Measurements from ENCODE around the gene PPP1R26. TPM values are rescaled to one million over a fixed set of nuclear protein-coding genes. Genes with fewer than 3 reads are reported as not detected.

The PPP1R26 gene
- polyA plus RNA-seq, 3 donors = 0.56 to 4.7 (median 0.60) TPM

DNA sequence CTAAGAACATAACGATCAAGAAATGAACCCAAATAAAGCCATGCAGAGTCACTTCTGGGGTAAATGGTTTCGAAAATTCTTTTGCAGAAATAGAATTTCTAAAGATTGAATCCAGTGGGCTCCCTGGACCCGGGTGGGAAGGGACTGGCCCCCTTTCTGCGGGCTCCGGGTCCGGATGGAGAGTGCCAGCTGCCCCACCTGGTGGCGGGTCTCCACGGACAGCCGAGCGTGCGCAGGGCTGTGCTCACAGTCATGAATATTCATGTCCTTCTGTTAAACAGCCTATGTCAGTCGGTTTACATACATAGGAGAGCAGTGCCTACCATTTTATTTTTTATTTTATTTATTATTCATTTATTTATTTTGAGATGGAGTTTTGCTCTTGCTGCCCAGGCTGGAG is 4.7 kb upstream of the PPP1R26 start:
- Histone ChIP-seq H3K27me3 (ENCODE audit: control insufficient read depth in 2 of 2, insufficient read depth in 2 of 2, low read length in 2 of 2) (peaks cover 0 to 11% of the 10 kb centered on the region in 2 donors), H4K20me1 (ENCODE audit: insufficient read depth, low read length) (no peaks in the 10 kb centered on the region), H3K27ac (ENCODE audit: low read depth in 1 of 2, low read length in 2 of 2) (no peak overlapping the region), H2AFZ (ENCODE audit: insufficient read depth, low read depth, low read length, poor library complexity, severe bottlenecking) (no peak overlapping the region), H3K9me3 (replicated peaks in 1 of 2; ENCODE audit: control insufficient read depth in 1 of 2, insufficient read depth in 1 of 2, low read length in 2 of 2) (no peaks in the 10 kb centered on the region), H3K9ac (ENCODE audit: insufficient read depth, low read length, poor library complexity, severe bottlenecking) (no peak overlapping the region), H3K4me1 (ENCODE audit: control insufficient read depth in 1 of 2, insufficient read depth in 2 of 2, low read length in 2 of 2) (no peaks in the 10 kb centered on the region), H3K4me2 (replicated peaks; ENCODE audit: extremely low read depth, low read length, poor library complexity, severe bottlenecking) (no peak overlapping the region), H3K4me3 (replicated peaks in 1 of 3; ENCODE audit: low read depth in 2 of 3, low read length in 3 of 3) (no peak overlapping the region), H3K79me2 (ENCODE audit: insufficient read depth, low read length) (no peaks in the 10 kb centered on the region), H3K36me3 (replicated peaks in 1 of 2; ENCODE audit: control insufficient read depth in 1 of 2, insufficient read depth in 2 of 2, low read length in 2 of 2) (no peaks in the 10 kb centered on the region)
- no peaks in the 10 kb centered on the region for H3K36me3 Mint-ChIP-seq
- H3K27me3 Mint-ChIP-seq (ENCODE audit: low read depth in 3 of 3) = peaks cover 14 to 22% (median 19%) of the 10 kb centered on the region in 3 donors
- intact Hi-C loops (cut with micrococcal nuclease) = no loop called here
- TF ChIP-seq, protein P1, sequence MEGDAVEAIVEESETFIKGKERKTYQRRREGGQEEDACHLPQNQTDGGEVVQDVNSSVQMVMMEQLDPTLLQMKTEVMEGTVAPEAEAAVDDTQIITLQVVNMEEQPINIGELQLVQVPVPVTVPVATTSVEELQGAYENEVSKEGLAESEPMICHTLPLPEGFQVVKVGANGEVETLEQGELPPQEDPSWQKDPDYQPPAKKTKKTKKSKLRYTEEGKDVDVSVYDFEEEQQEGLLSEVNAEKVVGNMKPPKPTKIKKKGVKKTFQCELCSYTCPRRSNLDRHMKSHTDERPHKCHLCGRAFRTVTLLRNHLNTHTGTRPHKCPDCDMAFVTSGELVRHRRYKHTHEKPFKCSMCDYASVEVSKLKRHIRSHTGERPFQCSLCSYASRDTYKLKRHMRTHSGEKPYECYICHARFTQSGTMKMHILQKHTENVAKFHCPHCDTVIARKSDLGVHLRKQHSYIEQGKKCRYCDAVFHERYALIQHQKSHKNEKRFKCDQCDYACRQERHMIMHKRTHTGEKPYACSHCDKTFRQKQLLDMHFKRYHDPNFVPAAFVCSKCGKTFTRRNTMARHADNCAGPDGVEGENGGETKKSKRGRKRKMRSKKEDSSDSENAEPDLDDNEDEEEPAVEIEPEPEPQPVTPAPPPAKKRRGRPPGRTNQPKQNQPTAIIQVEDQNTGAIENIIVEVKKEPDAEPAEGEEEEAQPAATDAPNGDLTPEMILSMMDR (IDR thresholded peaks at IDR 0.05) = no peak
- WGBS (ENCODE audit: insufficient coverage) = 8% methylated on average over 7 of the region's 12 CpGs
- H3K27ac Mint-ChIP-seq = no peak overlapping the region
- no peak overlapping the region for H3K4me3 Mint-ChIP-seq
- peak in 1 of 3 donors; percentile 5 for DNase-seq
- H3K9me3 Mint-ChIP-seq = no peaks in the 10 kb centered on the region
- H3K4me1 Mint-ChIP-seq = peaks cover 4% of the 10 kb centered on the region

DNA sequence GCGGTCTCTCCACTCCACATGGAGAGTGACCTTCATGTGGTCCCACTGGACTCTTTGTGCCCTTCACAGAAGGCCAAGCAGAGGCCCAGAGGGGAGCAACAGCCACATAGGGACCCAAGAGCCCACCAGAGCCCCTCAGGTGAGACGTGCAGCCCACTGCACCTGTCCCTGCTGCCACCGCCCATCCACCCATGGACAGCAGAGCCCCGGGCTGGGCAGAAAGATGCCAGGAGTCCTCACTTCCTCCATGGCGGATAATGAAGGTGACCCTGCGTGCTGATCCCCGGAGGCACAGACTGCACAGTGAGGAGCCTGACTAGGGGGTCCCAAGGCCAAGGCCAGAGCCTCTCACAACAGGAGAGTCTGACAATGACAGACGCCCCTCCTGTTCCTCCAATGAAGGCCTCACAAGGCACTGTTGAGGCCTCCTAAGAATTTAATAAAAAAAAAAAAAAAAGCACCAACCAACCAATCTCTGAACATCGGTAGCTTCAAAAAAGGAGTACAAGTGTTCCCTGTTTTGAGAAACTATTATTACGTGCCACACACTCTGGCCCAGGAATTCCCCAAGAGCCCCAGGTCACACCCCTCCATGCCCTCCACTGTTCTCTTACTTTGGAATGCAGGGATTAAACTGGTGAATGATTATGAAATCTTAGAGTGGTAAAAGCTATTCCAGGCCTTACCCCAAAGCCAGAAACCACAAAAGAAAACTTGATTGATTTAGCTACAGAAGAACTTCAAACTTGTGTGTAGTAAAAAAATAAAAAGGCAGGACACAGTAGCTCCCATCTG is 2.8 kb upstream of the PPP1R26 start:
- Mint-ChIP-seq H3K9me3 (no peaks in the 10 kb centered on the region), H3K36me3 (no peaks in the 10 kb centered on the region), H3K4me3 (no peak overlapping the region), H3K4me1 (peaks cover 12% of the 10 kb centered on the region), H3K27ac (no peak overlapping the region), H3K27me3 (ENCODE audit: low read depth in 3 of 3) (peaks cover 20 to 37% (median 22%) of the 10 kb centered on the region in 3 donors)
- Histone ChIP-seq H3K4me3 (replicated peaks in 1 of 3; ENCODE audit: low read depth in 2 of 3, low read length in 3 of 3) (no peak overlapping the region), H3K9me3 (replicated peaks in 1 of 2; ENCODE audit: control insufficient read depth in 1 of 2, insufficient read depth in 1 of 2, low read length in 2 of 2) (no peaks in the 10 kb centered on the region), H3K4me1 (ENCODE audit: control insufficient read depth in 1 of 2, insufficient read depth in 2 of 2, low read length in 2 of 2) (peaks cover 11% of the 10 kb centered on the region in 2 donors), H2AFZ (ENCODE audit: insufficient read depth, low read depth, low read length, poor library complexity, severe bottlenecking) (no peak overlapping the region), H3K27ac (ENCODE audit: low read depth in 1 of 2, low read length in 2 of 2) (no peak overlapping the region), H3K9ac (ENCODE audit: insufficient read depth, low read length, poor library complexity, severe bottlenecking) (no peak overlapping the region), H4K20me1 (ENCODE audit: insufficient read depth, low read length) (peaks cover 5% of the 10 kb centered on the region), H3K79me2 (ENCODE audit: insufficient read depth, low read length) (peaks cover 4% of the 10 kb centered on the region), H3K36me3 (replicated peaks in 1 of 2; ENCODE audit: control insufficient read depth in 1 of 2, insufficient read depth in 2 of 2, low read length in 2 of 2) (no peaks in the 10 kb centered on the region), H3K4me2 (replicated peaks; ENCODE audit: extremely low read depth, low read length, poor library complexity, severe bottlenecking) (no peak overlapping the region), H3K27me3 (ENCODE audit: control insufficient read depth in 2 of 2, insufficient read depth in 2 of 2, low read length in 2 of 2) (peaks cover 0 to 17% of the 10 kb centered on the region in 2 donors)
- WGBS (ENCODE audit: insufficient coverage) = 96% methylated on average over 7 of the region's 10 CpGs
- TF ChIP-seq, protein P1 (IDR thresholded peaks at IDR 0.05) = no peak
- DNase-seq = no peak
- intact Hi-C loops (cut with micrococcal nuclease) = no loop called here

Data from CD14-positive monocyte (primary cell).